ENCODE measurements around the gene HADHA.
"Not testable (repeated sequence)": the region's sequence is repeated elsewhere in the genome, so short reads cannot be mapped to it uniquely, and the experiment has no call there.

The HADHA gene

DNA sequence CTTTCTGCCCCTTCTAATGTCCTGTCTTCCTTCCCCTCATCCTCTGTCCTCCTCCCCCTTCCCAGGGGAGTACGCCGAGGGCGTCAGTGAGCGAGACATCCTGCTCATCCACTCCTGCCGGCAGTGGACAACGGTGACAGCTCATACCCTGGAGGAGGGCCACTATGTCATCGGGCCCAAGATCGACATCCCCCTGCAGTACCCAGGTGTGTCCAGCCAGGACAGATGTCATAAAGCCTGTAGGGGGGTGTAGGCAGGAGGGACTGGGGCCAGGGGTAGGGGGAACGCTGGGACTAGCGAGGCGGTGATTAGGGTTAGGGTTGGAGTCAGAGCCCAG is 68.2 kb downstream of the HADHA start:
- no peak for DNase-seq (ENCODE audit: low read depth in 4 of 4, low spot score in 1 of 4)

DNA sequence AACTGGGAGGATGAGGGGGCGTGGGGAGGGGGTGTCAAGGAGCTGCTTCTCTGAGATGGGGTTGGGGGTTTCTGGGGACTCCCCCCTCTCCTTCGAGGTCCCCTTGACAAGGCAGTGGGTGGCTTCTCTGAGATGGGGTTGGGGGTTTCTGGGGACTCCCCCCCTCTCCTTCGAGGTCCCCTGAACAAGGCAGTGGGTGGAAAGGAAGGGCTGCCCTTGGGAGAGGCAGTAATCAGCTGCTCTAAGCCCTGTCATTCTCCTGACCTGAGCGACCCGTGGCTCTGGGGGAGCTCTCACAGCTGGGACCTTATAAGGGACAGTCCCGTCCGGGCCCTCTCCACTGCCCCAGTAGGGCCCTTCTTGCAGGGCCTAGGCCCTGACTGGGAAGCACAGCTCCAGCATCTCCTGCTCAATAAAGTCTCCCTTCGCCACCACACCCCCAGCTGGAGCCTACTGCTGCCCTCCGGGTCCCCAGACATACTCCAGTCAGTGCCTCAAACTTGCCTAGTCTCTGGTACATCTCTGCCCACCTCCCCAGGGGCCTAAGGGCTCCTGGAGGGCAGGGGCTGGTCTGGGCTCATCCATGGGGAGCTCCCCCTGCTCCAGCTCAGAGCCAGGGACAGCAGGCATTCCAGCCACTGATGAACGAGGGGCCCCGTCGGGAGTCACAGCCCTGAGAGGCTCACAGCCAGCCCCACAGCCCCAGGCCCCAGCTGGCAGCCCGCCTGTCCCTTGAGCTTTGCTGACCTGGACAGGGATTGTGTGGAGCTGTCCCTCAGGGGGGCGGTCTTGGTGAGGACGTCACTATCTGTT is 68.8 kb downstream of the HADHA start:
- no peak for DNase-seq (ENCODE audit: low read depth in 4 of 4, low spot score in 1 of 4)

DNA sequence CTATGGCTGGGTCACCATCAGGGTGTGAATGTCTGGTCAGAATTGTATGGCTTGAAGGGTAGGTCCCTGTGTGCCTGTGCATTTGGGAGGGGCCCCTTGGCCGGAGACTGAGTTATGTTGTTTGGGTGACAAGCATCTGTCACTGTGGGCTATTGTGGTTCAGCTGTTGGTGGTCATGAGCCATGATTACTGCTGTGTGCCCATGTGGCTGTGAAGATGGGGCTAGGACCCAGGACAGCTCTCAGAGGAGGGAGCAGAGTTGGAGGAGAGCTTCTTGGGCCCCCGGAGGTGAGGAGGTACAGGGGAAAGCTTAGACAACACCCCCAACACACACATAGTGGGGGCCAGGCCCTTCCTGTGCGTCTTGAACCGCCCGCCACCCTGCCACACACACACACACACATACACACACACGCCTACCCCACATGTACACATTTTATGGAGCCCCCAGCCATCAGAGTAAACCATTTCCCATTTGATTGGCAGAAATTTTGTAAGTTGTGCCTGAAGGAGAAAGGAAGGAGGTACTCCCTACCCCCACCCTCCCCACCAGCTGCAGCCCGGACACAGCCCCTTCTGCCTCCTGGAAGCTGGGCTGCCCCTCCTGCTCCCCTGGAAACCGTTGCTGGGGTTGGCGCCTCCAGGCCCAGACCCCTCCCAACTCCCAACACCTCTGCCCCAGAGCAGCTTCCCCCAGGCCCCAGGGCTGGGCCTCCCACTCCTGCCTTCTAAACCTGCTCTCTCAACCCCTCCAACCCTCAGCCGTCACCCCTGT is 69.6 kb downstream of the HADHA start:
- DNase-seq (ENCODE audit: low read depth in 4 of 4, low spot score in 1 of 4) = no peak

DNA sequence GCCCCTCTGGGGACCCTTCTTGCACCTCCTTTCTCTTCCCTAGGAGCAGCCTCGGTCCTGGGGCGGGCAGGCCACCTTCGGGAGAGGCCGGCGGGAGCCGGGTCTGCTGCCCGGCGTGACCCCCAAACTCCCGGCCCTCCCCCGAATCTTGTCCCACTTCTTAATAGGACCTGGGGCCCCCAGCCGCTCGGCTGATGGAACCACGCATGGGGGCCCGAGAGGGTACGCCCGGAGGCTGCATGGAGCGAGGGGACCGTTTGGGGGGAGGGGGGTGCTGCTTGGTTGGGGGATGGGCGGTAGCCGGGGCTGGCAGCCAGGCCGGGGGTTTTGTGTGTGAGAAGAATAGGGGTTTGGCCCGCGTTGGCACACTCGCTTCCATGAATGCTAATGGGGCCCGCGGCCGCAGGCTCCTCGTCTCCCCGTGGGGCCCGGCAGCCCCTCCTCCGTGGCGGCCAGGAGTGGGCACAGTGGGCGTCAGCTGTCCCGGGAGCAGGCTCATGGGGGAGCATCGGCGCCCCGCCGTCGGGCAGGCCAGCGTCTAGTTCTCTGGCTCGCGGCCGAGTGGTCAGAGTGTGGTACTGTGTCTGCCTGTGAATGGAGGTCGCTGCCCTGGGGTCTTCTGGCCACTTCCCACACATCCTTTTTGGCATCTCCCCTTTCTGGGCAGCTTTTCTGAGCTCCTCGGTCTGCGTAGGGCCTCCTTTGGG is 70.5 kb downstream of the HADHA start:
- no peak for DNase-seq (ENCODE audit: low read depth in 4 of 4, low spot score in 1 of 4)

DNA sequence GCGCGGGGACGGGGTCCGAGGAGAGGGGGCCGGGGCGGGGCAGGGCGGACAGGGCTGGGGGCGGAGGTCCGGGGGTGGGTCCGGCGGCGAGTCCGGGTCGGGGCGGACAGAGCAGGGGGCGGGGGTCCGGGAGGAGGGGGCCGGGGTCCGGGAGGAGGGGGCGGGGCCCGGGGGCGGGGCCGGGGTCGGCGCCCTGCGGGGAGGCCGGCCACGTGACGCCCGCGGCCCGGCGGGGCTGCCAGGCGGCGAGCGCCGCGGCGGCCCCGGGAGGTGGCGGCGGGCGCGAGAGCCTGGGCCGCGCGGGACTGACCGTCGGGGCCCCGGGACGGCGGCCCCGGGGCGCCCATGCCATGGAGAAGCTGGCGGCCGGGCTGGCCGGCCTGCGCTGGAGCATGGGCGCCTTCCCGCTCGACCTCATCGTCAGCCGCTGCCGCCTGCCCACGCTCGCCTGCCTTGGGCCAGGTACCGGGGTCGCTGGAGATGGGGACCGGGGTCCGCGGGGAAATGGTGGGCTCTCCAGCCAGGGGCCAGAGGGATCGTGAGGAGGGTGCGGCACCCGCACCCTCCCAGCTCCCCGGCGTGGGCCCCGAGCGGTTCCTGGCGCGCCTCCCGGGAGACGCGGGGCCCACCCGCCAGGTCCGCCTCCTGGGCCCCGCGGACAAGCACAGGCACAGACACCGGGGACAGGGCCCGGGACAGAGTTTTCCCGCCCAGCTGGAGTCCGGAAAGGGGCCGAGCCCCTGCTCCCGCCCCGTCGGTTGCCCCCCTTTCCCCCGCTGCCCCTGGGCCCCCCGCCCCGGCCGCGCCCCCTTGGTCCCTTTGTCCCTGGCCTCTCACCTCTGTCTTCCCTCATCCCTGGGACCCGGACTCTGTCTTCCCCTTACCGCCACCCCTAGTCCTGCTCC is 71.3 kb downstream of the HADHA start, which contains the start of gene GAREM2:
TSS of gene GAREM2 (plus strand) at position 218 of the 905 bp plus-strand sequence. CDS start at position 351, 133 bp downstream.
- DNase-seq (ENCODE audit: low read depth in 4 of 4, low spot score in 1 of 4) = no peak

DNA sequence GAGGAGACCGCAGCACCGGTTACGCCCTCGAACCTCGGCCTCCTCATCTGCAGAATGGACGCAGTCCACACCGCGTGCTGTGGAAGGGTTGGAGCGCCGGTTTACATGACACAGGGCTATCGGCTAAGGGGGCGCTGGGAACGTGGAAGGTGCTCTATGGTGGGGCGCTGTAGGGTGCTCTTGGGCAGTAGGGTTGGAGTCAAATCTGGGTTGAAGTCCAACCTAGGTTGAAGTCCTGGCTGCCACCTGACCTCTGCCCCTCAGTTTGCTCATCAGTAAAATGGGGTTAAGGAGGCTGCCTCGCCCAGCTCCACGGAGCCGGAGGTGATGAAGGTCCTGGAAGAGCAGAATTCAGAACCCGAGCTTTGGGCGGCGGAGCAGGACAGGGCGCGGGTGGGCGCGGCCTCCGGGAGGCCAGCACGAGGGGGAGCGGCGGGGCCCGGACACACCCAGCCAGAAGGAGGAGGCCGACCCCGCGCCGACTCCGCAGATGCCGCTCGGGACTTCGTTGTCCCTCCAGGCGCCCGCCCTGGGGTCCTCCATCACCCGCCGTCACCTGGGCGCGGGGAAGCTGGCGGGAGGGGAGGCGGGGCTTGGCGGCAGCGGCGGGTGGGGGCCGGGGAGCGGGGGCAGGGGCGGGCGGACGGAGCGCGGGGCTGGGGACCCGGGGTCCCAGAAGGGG is 72.1 kb downstream of the HADHA start:
- no peak for DNase-seq (ENCODE audit: low read depth in 4 of 4, low spot score in 1 of 4)

DNA sequence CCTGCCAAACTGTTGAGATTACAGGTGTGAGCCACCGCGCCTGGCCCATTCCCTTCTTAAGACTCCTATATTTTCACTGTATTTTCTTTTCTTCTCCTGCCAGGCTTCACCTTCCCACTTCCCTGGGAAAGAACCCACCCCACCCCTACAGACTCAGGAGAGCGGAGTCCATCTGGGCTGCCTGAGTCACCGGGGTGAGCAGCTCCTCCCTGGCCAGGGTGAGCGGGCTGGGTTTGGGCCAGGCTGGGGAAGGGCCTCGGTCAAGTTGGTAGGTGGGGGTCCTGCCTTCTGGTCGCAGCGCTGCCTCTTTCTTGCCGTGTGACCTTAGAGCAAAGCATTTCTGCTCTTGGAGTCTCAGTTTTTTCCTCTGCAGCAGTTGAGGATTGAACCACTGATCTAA is 73.6 kb downstream of the HADHA start:
- no peak for DNase-seq (ENCODE audit: low read depth in 4 of 4, low spot score in 1 of 4)

DNA sequence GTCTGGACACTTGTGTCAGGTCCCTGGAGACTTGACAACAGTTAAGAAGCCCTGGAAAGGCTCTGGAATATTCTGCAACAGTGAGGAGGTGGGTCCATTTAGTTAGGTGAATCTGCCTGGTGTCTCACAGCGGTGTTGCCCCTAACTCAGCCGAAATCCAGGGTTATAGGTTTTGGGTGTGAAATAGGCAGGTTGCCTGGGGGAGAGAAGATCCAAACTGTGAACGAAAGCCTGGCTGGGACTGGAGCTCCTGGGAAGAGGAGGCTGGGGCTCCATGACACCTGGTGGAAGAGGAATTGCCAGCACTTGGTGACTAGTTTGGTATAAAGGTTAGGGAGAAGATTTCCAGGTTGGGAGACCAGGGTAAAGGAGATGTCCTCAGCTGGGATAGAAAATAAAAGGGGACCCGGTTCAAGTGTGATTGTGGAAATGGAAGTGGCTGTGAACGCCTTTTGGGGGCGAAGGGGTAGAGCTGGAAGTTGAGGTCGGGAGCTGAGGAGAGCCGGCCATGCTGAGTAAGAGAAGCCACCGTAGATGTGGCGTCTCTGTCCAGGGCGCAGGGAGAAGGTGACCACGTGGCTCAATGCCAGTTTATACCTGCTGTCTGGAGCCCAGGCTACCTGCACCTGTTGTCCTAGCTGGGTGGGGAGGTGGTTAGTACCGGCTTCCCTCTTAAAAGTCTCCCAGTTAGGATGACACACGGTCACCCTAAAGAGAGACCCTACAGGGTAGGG is 74.6 kb downstream of the HADHA start:
- no peak for DNase-seq (ENCODE audit: low read depth in 4 of 4, low spot score in 1 of 4)

DNA sequence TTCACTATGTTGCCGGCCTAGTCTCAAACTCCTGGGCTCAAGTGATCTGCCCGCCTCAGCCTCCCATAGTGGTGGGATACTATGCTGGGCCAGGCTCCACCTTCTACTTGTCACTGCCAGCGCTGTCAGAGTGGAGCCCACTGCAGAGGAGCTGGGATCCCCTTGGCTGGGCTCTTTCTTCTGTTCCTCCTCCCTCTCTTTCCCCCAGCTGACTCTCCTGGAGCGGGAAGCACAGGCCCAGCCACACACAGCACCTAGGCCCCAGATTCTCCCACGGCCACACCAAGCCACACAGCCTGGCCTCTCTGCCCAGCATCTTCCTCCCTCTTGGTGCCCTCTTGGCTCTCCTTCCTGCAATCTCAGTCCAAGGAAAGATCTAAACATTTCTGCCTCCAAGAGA is 75.2 kb downstream of the HADHA start:
- DNase-seq (ENCODE audit: low read depth in 4 of 4, low spot score in 1 of 4) = no peak

DNA sequence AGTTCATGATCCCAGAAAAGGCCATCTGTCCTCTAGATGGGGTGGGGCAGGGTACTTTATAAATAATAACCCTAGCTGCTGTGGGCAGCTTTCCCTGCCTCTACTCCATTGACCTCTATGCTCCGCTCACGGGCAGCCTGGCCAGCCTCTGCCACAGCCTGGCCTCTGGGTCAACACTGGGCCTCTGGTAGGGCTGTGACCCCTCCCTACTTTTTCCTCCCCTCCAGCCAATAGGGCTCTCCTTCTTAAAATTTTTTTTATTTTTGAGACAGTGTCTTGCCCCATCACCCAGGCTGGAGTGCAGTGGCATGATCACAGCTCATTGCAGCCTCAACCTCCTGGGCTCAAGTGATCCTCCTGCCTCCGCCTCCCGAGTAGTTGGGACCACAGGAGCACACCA is 75.6 kb downstream of the HADHA start:
- DNase-seq (ENCODE audit: low read depth in 4 of 4, low spot score in 1 of 4) = no peak

DNA sequence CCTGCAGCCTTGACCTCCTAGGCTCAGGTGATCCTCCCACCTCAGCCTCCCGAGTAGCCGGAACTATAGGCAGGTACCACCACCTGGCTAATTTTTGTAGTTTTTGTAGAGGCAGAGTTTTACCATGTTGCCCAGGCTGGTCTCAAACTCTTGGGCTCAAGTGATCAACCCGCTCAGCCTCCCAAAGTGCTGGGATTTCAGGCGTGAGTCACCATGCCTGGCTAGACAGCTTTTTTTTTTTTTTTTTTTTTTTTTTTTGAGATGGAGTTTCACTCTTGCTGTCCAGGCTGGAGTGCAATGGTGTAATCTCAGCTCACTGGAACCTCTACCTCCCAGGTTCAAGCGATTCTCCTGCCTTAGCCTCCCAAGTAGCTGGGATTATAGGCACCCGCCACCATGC is 77.9 kb downstream of the HADHA start:
- not testable (repeated sequence) for DNase-seq (ENCODE audit: low read depth in 4 of 4, low spot score in 1 of 4)

DNA sequence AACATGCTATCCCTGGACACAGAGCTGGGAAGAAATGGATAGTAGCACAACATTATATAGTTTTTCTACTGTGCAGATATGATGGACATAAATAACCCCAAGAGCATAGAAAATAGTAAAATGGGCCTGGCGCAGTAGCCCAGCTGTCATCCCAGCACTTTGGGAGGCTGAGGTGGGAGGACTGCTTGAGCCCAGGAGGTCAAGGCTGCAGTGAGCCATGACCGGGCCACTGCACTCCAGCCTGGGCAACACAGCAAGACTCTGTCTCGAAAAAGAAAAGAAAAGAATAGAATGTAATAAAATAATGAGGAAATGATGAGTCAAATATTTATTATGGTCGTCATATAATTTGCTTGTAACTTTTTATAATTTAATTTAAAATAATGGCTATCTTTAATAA is 79.0 kb downstream of the HADHA start:
- no peak for DNase-seq (ENCODE audit: low read depth in 4 of 4, low spot score in 1 of 4)

DNA sequence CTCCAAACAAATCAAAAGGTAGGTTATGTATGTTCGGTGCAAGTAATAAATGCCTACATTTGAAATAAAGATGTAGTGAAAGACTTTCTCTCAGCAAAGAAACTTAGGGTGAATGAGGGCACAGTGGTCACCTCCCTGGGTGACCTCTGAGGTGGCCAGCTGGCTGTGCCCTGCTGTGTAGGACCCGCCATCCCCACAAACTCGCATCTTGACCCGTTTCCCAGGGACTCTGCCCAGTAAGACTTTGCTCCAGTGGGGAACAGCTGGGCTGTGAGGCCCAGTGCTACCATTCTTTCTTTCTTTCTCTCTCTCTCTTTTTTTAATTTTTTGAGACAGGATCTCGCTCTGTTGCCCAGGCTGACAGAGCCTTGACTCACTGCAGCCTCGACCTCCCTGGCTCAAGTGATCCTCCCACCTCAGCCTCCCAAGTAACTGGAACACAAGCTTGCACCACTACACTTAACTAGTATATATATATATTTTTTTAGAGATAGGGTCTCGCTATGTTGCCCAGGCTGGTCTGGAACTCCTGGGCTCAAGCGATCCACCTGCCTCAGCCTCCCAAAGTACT is 79.7 kb downstream of the HADHA start:
- no peak for DNase-seq (ENCODE audit: low read depth in 4 of 4, low spot score in 1 of 4)

DNA sequence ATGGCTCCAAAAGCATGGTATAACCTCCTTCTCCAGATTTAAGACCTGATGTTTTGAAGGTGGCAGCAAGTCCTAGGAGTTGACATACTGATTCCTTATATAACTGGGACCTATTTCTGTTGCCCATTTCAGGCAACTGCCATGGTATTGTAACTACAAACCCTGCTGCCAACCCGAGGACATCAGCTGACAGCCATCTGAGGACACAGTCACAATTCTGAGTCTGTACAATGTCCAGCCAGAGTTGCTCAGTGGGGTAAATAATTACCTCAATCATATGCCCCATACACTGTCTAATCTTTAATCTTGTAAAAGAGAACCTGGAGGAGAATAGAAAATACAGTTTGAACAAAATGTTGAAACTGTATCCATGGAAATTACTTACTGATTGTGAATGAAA is 80.2 kb downstream of the HADHA start:
- no peak for DNase-seq (ENCODE audit: low read depth in 4 of 4, low spot score in 1 of 4)

DNA sequence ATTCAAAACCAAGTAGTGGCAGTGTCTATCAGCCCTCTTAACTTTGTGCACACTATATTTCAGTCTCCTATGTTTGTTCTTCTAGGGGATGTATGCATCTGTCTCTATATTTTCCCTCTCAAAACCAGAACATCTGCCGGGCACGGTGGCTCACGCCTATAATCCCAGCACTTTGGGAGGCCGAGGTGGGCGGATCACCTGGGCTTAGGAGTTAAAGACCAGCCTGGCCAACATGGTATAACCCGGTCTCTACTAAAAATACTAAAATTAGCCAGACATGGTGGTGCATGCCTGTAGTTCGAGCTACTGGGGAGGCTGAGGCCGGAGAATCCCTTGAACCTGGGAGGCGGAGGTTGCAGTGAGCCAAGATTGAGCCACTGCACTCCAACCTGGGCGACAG is 81.5 kb downstream of the HADHA start:
- no peak for DNase-seq (ENCODE audit: low read depth in 4 of 4, low spot score in 1 of 4)

DNA sequence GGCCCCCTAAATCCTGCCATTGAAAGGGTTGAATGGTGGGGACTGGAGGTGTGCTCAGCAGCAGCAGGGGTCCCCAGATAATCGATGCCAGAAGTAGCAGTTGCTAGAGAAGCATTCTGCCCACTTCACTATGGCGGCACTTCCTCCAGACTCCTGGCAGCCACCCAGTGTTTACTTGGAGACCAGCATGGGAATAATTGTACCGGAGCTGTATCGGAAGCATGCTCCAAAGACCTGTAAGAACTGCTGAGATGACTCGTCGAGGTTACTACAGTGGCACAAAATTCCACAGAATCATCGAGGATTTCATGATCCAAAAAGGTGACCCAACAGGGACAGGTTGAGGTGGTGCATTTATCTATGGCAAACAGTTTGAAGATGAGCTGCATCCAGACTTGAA is 82.5 kb downstream of the HADHA start:
- DNase-seq (ENCODE audit: low read depth in 4 of 4, low spot score in 1 of 4) = no peak

DNA sequence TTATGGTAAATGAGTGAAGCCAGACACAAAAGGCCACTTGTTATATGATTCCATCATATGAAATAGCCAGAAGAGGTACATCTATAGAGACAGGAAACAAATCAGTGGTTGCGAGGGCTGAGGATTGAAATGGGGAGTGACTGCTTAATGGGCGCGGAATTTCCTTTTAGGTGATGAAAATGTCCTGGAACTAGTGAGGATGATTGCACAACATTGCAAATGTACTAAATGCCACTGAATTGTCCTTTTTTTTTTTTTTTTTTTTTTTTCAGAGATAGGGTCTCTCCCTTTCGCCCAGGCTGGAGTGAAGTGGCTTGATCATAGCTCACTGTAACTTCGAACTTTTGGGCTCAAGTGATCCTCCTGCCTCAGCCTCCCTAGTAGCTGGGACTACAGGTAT is 86.9 kb downstream of the HADHA start:
- no peak for DNase-seq (ENCODE audit: low read depth in 4 of 4, low spot score in 1 of 4)

DNA sequence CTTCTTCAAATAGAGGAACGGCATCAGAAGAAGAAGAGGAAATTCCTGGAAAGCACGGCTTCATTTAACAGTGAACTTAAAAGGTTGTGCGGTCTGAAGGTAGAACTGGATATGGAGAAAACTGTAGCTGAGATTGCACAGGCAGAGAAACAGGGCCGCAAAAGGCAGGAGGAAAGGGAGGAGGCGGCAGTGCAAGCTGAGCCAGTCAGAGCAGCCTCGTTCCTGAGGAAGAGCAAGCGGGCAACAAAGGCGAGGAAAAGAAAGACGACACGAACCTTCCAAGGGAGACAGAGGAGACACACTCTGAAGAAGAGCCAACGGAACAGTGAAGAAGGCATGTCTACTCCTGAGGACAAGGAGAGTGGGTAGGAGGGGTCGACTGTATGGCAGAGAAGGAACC is 94.2 kb downstream of the HADHA start:
- no peak for DNase-seq (ENCODE audit: low read depth in 4 of 4, low spot score in 1 of 4)

DNA sequence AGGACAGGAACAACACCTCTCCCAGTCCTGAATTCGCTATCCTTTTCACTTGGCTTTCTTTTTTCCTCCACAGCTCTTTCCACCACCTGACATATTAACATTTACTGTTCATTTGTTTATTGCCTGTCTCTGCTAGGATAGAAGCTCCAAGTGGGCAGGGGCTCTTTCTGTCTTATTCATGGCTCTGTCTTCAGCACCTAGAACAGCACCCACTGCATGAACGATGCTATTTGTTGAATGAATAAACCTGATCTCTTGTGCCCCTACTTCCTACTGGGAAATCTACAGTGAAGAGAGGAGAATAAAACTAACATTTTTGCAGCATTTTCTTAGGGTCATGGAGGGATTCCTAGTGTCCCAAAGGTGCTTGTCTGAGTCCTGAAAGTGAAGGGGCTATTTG is 95.9 kb downstream of the HADHA start:
- no peak for DNase-seq (ENCODE audit: low read depth in 4 of 4, low spot score in 1 of 4)

All from stimulated activated CD4-positive, alpha-beta T cell treated with anti-CD3 and anti-CD28 coated beads, Interleukin-1b, Interleukin-23, amount 100 ng/mL, for 24 hours (primary cell).